Measurements from ENCODE around the gene KIF21A.

KIF21A gene

GRCh38 chr12:39372204-39372925, 70.6 kb downstream of the KIF21A start:
- Histone ChIP-seq H2AFZ (ENCODE audit: low read length) (no peak overlapping the region), H2BK120ac (ENCODE audit: low read depth, low read length) (no peak overlapping the region), H3K23ac (ENCODE audit: low read depth, low read length, poor library complexity) (no peak overlapping the region), H3K79me1 (ENCODE audit: low read depth, low read length) (no peaks in the 10 kb centered on the region), H3K18ac (ENCODE audit: low read length) (no peak overlapping the region), H3K4me3 (ENCODE audit: low read length in 2 of 2) (no peak overlapping the region), H3K27me3 (ENCODE audit: control insufficient read depth in 3 of 3, insufficient read depth in 3 of 3, low read depth in 1 of 3, low read length in 3 of 3) (no peaks in the 10 kb centered on the region), H3K4ac (ENCODE audit: low read length) (no peak overlapping the region), H3K9me3 (replicated peaks in 1 of 2; ENCODE audit: control insufficient read depth in 2 of 2, insufficient read depth in 1 of 2, low read depth in 1 of 2, low read length in 2 of 2) (no peaks in the 10 kb centered on the region), H3K27ac (replicated peaks; ENCODE audit: low read length) (no peak overlapping the region), H2BK15ac (ENCODE audit: low read length) (no peak overlapping the region), H4K91ac (ENCODE audit: low read depth, low read length, poor library complexity) (no peak overlapping the region), H2BK5ac (ENCODE audit: low read length) (no peak overlapping the region), H4K8ac (ENCODE audit: low read depth, low read length) (no peak overlapping the region), H3K36me3 (replicated peaks in 1 of 2; ENCODE audit: control insufficient read depth in 2 of 2, insufficient read depth in 2 of 2, low read length in 2 of 2) (peaks cover 0 to 28% of the 10 kb centered on the region in 2 donors), H3K9ac (ENCODE audit: low read depth, low read length, poor library complexity) (no peak overlapping the region), H3K14ac (ENCODE audit: low read length) (no peak overlapping the region), H3K4me2 (ENCODE audit: insufficient read depth, low read length, poor library complexity, severe bottlenecking) (no peak overlapping the region), H2AK5ac (ENCODE audit: low read depth, low read length) (no peak overlapping the region), H3K4me1 (ENCODE audit: control insufficient read depth in 2 of 2, insufficient read depth in 1 of 2, low read depth in 1 of 2, low read length in 2 of 2) (peaks cover 0 to 5% of the 10 kb centered on the region in 2 donors), H2BK12ac (ENCODE audit: low read length) (no peak overlapping the region)
- DNase-seq (ENCODE audit: low spot score) = no peak
- WGBS, 2 donors (ENCODE audit: extremely low coverage in 2 of 2, insufficient read length in 2 of 2, insufficient replicate concordance in 1 of 2) = no CpG with 5 or more reads among the region's 2 CpGs

DNA sequence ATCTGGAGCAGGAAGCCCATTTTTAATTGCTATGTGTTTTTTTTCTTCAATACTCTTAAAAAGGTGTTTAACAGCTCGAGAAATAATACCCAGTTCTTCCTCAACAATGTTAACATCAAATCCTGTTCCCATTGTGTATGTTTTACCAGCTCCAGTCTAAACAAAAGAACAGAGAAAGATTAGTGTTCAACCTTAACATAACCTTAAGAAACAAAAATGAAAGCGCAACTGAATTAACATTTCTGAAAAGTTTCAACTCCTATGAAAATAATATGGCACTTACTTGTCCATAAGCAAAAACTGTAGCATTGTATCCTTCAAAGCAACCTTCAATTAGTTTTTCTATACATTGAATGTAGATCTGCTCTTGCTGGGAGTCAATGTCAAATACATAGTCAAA, 73.2 kb downstream of the KIF21A start:
- Histone ChIP-seq H3K4ac (ENCODE audit: low read length) (no peak overlapping the region), H3K27me3 (ENCODE audit: control insufficient read depth in 3 of 3, insufficient read depth in 3 of 3, low read depth in 1 of 3, low read length in 3 of 3) (no peaks in the 10 kb centered on the region), H3K9me3 (replicated peaks in 1 of 2; ENCODE audit: control insufficient read depth in 2 of 2, insufficient read depth in 1 of 2, low read depth in 1 of 2, low read length in 2 of 2) (peaks cover 0 to 6% of the 10 kb centered on the region in 2 donors), H2BK120ac (ENCODE audit: low read depth, low read length) (no peak overlapping the region), H3K27ac (replicated peaks; ENCODE audit: low read length) (no peak overlapping the region), H3K79me1 (ENCODE audit: low read depth, low read length) (no peaks in the 10 kb centered on the region), H3K23ac (ENCODE audit: low read depth, low read length, poor library complexity) (no peak overlapping the region), H2BK5ac (ENCODE audit: low read length) (no peak overlapping the region), H3K14ac (ENCODE audit: low read length) (no peak overlapping the region), H3K4me1 (ENCODE audit: control insufficient read depth in 2 of 2, insufficient read depth in 1 of 2, low read depth in 1 of 2, low read length in 2 of 2) (peaks cover 0 to 5% of the 10 kb centered on the region in 2 donors), H2AK5ac (ENCODE audit: low read depth, low read length) (no peak overlapping the region), H2AFZ (ENCODE audit: low read length) (no peak overlapping the region), H3K36me3 (replicated peaks in 1 of 2; ENCODE audit: control insufficient read depth in 2 of 2, insufficient read depth in 2 of 2, low read length in 2 of 2) (peaks cover 2 to 54% of the 10 kb centered on the region in 2 donors), H2BK15ac (ENCODE audit: low read length) (no peak overlapping the region), H2BK12ac (ENCODE audit: low read length) (no peak overlapping the region), H3K4me3 (ENCODE audit: low read length in 2 of 2) (no peak overlapping the region), H3K9ac (ENCODE audit: low read depth, low read length, poor library complexity) (no peak overlapping the region), H4K8ac (ENCODE audit: low read depth, low read length) (no peak overlapping the region), H4K91ac (ENCODE audit: low read depth, low read length, poor library complexity) (no peak overlapping the region), H3K18ac (ENCODE audit: low read length) (no peak overlapping the region), H3K4me2 (ENCODE audit: insufficient read depth, low read length, poor library complexity, severe bottlenecking) (no peak overlapping the region)
- WGBS, 2 donors (ENCODE audit: extremely low coverage in 2 of 2, insufficient read length in 2 of 2, insufficient replicate concordance in 1 of 2) = no CpG with 5 or more reads among the region's 2 CpGs
- no peak for DNase-seq (ENCODE audit: low spot score)

DNA sequence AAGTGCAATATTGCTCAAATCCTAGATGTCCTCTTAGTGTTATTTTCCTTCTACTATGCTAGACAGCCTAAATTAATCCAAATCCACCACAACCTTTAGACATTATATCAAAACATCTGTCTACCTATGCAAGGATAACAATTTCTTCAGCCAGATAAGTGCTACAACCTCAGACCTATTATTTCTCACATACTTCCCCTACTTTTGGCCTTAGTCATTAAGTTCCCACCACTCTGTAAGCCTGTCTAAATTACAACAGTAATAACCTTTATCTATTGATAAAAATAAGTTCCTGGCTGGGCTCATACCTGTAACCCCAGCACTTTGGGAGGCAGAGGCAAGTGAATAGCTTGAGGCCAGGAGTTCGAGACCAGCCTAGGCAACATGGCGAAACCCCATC, 74.0 kb downstream of the KIF21A start:
- no peak overlapping the region for H3K14ac ChIP-seq (ENCODE audit: low read length)
- H2AK5ac ChIP-seq (ENCODE audit: low read depth, low read length) = no peak overlapping the region
- no peak for DNase-seq (ENCODE audit: low spot score)
- no peak overlapping the region for H2BK15ac ChIP-seq (ENCODE audit: low read length)
- no peak overlapping the region for H3K18ac ChIP-seq (ENCODE audit: low read length)
- no peaks in the 10 kb centered on the region for H3K79me1 ChIP-seq (ENCODE audit: low read depth, low read length)
- WGBS, 2 donors (ENCODE audit: extremely low coverage in 2 of 2, insufficient read length in 2 of 2, insufficient replicate concordance in 1 of 2) = no CpG with 5 or more reads among the region's 2 CpGs
- no peak overlapping the region for H3K4me3 ChIP-seq (ENCODE audit: low read length in 2 of 2)
- H3K9ac ChIP-seq (ENCODE audit: low read depth, low read length, poor library complexity) = no peak overlapping the region
- H3K27me3 ChIP-seq (ENCODE audit: control insufficient read depth in 3 of 3, insufficient read depth in 3 of 3, low read depth in 1 of 3, low read length in 3 of 3) = no peaks in the 10 kb centered on the region
- H4K91ac ChIP-seq (ENCODE audit: low read depth, low read length, poor library complexity) = no peak overlapping the region
- no peak overlapping the region for H3K4ac ChIP-seq (ENCODE audit: low read length)
- H3K27ac ChIP-seq (replicated peaks; ENCODE audit: low read length) = no peak overlapping the region
- peaks cover 0 to 6% of the 10 kb centered on the region in 2 donors for H3K9me3 ChIP-seq (replicated peaks in 1 of 2; ENCODE audit: control insufficient read depth in 2 of 2, insufficient read depth in 1 of 2, low read depth in 1 of 2, low read length in 2 of 2)
- H2BK120ac ChIP-seq (ENCODE audit: low read depth, low read length) = no peak overlapping the region
- no peak overlapping the region for H2BK5ac ChIP-seq (ENCODE audit: low read length)
- no peak overlapping the region for H3K23ac ChIP-seq (ENCODE audit: low read depth, low read length, poor library complexity)
- peaks cover 2 to 63% of the 10 kb centered on the region in 2 donors for H3K36me3 ChIP-seq (replicated peaks in 1 of 2; ENCODE audit: control insufficient read depth in 2 of 2, insufficient read depth in 2 of 2, low read length in 2 of 2)
- no peak overlapping the region for H4K8ac ChIP-seq (ENCODE audit: low read depth, low read length)
- peaks cover 0 to 5% of the 10 kb centered on the region in 2 donors for H3K4me1 ChIP-seq (ENCODE audit: control insufficient read depth in 2 of 2, insufficient read depth in 1 of 2, low read depth in 1 of 2, low read length in 2 of 2)
- no peak overlapping the region for H2BK12ac ChIP-seq (ENCODE audit: low read length)
- H2AFZ ChIP-seq (ENCODE audit: low read length) = no peak overlapping the region
- no peak overlapping the region for H3K4me2 ChIP-seq (ENCODE audit: insufficient read depth, low read length, poor library complexity, severe bottlenecking)

DNA sequence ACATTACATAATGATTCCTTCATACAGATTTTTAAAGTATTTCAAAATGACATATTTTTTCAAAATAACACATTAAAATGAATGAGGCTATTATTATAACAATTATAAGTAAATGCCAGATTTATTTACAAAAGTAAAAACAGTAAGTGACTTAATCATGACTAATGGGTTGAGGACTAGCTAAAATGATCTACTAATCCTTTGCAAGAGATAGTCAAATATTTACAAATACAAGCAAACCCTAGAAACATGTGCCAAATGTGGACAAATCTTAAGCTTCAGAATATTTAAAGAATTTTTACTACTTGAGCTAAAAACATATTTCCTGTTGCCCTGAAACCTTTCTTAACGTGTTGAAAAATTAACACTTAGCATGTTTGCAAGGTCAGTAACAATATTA, 74.8 kb downstream of the KIF21A start:
- peaks cover 0 to 6% of the 10 kb centered on the region in 2 donors for H3K9me3 ChIP-seq (replicated peaks in 1 of 2; ENCODE audit: control insufficient read depth in 2 of 2, insufficient read depth in 1 of 2, low read depth in 1 of 2, low read length in 2 of 2)
- H2BK120ac ChIP-seq (ENCODE audit: low read depth, low read length) = no peak overlapping the region
- no peak overlapping the region for H3K23ac ChIP-seq (ENCODE audit: low read depth, low read length, poor library complexity)
- H2BK15ac ChIP-seq (ENCODE audit: low read length) = no peak overlapping the region
- no peak overlapping the region for H3K4ac ChIP-seq (ENCODE audit: low read length)
- H3K79me1 ChIP-seq (ENCODE audit: low read depth, low read length) = no peaks in the 10 kb centered on the region
- no peak overlapping the region for H2BK12ac ChIP-seq (ENCODE audit: low read length)
- H3K36me3 ChIP-seq (replicated peaks in 1 of 2; ENCODE audit: control insufficient read depth in 2 of 2, insufficient read depth in 2 of 2, low read length in 2 of 2) = peaks cover 2 to 71% of the 10 kb centered on the region in 2 donors
- H3K27ac ChIP-seq (replicated peaks; ENCODE audit: low read length) = no peak overlapping the region
- WGBS, 2 donors (ENCODE audit: extremely low coverage in 2 of 2, insufficient read length in 2 of 2, insufficient replicate concordance in 1 of 2) = no CpG with 5 or more reads among the region's 1 CpG
- no peak overlapping the region for H2AK5ac ChIP-seq (ENCODE audit: low read depth, low read length)
- no peak for DNase-seq (ENCODE audit: low spot score)
- H3K4me1 ChIP-seq (ENCODE audit: control insufficient read depth in 2 of 2, insufficient read depth in 1 of 2, low read depth in 1 of 2, low read length in 2 of 2) = peaks cover 0 to 3% of the 10 kb centered on the region in 2 donors
- H3K14ac ChIP-seq (ENCODE audit: low read length) = no peak overlapping the region
- no peak overlapping the region for H4K91ac ChIP-seq (ENCODE audit: low read depth, low read length, poor library complexity)
- H3K27me3 ChIP-seq (ENCODE audit: control insufficient read depth in 3 of 3, insufficient read depth in 3 of 3, low read depth in 1 of 3, low read length in 3 of 3) = no peaks in the 10 kb centered on the region
- no peak overlapping the region for H3K9ac ChIP-seq (ENCODE audit: low read depth, low read length, poor library complexity)
- H3K4me2 ChIP-seq (ENCODE audit: insufficient read depth, low read length, poor library complexity, severe bottlenecking) = no peak overlapping the region
- H2BK5ac ChIP-seq (ENCODE audit: low read length) = no peak overlapping the region
- no peak overlapping the region for H3K18ac ChIP-seq (ENCODE audit: low read length)
- H3K4me3 ChIP-seq (ENCODE audit: low read length in 2 of 2) = no peak overlapping the region
- no peak overlapping the region for H2AFZ ChIP-seq (ENCODE audit: low read length)
- H4K8ac ChIP-seq (ENCODE audit: low read depth, low read length) = no peak overlapping the region
